Upper lobe of left lung (tissue), 4 donors: ENCODE measurements around the gene SLC23A3.

Source experiments
- CTCF ChIP-seq, 6 experiments: fragments of 450-650 bp in 4 of 6; fragments of 200-600 bp in 2 of 6; sonication (generic) in 2 of 6; IDR thresholded peaks; one replicate each; pipeline ENCODE4 v1.5.1; 2016 to 2019; ENCODE audit warnings: antibody characterized with exemption in 6 of 6
- POLR2A ChIP-seq, 4 donors: fragments of 450-650 bp; IDR thresholded peaks; one replicate each; pipeline ENCODE4 v1.5.1; 2016 to 2017; ENCODE audit warnings: antibody characterized with exemption in 4 of 4, mild to moderate bottlenecking in 2 of 4

DNA sequence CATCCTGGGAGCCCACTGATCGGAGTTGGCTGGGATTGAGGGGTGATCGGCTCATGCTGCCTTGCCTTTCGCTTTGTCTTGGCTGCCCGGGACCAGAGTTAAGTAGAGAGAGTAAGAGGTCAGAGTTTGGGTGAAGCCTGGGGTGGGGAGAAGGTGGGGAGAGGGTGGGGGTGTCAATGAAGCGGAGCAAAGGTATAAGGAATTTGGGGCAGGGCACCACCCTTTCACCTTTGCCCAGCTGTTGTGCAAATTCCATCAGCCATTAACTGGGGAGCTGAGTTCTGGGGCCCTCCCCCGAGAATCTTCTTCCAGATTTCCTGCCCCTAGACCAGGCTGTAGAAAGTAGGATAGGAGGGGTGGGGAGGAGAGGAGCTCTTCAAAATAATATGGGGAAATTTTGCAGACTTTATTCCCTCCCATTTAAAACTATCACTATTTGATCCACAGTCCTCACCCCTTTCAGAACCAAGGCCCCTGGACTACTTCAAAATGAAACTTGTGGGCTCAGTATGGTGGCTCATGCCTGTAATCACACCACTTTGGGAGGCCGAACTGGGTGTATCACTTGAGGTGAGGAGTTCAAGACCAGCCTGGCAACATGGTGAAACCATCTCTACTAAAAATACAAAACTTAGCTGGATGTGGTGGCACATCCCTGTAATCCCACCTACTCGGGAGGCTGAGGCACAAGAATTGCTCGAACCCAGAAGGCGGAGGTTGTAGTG, at the start of gene SLC23A3:
- TF ChIP-seq CTCF (IDR thresholded peaks at IDR 0.05) (no peak), POLR2A (IDR thresholded peaks at IDR 0.05) (no peak)
